Endothelial cell of umbilical vein (primary cell): ENCODE measurements around the gene ZNF77.

Source experiments
- EZH2 ChIP-seq: IDR thresholded peaks from 2 replicates; pipeline ENCODE4 v1.6.1; 2012; ENCODE audit warnings: borderline replicate concordance, low read depth, mild to moderate bottlenecking, moderate library complexity, low read length, inconsistent platforms; ENCODE audit not compliant: severe bottlenecking
- MYC ChIP-seq: IDR thresholded peaks from one replicate; pipeline ENCODE4 v1.6.1; 2011; ENCODE audit warnings: mild to moderate bottlenecking, low read depth, low read length
- POLR2A ChIP-seq: IDR thresholded peaks from 2 replicates; pipeline ENCODE4 v1.6.1; 2012; ENCODE audit warnings: low read depth, mild to moderate bottlenecking, control low read depth, low read length
- TF ChIP-seq, protein P1 (sequence below), 2 donors: IDR thresholded peaks; 1 replicate in 1 of 2; 2 replicates in 1 of 2; pipeline ENCODE4 v1.5.1; 2011; ENCODE audit warnings: low read length in 2 of 2, mild to moderate bottlenecking in 2 of 2, moderate library complexity in 2 of 2, control low read depth in 1 of 2, inconsistent platforms in 1 of 2, low read depth in 1 of 2; ENCODE audit not compliant: insufficient read depth in 1 of 2; ENCODE audit errors: extremely low read depth in 1 of 2

DNA sequence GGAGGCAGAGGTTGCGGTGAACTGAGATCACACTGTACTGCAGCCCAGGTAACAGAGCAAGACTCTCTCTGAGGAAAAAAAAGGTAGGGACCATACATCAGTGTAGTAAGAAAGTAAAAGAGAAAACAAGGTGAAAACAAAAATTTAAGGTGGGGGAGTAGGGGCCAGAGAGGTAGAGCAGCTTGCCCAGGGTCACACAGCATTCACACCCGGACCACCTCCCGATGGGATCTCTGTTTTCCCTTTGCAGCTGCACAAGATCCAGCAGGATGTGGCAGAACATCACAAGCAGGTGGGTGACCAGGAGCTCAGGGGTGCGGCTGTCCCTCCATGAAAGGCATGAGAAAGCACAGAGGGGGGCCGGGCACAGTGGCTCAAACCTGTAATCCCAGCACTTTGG, 37.1 kb upstream of the ZNF77 start:
- TF ChIP-seq POLR2A: no peak
- TF ChIP-seq, protein P1, sequence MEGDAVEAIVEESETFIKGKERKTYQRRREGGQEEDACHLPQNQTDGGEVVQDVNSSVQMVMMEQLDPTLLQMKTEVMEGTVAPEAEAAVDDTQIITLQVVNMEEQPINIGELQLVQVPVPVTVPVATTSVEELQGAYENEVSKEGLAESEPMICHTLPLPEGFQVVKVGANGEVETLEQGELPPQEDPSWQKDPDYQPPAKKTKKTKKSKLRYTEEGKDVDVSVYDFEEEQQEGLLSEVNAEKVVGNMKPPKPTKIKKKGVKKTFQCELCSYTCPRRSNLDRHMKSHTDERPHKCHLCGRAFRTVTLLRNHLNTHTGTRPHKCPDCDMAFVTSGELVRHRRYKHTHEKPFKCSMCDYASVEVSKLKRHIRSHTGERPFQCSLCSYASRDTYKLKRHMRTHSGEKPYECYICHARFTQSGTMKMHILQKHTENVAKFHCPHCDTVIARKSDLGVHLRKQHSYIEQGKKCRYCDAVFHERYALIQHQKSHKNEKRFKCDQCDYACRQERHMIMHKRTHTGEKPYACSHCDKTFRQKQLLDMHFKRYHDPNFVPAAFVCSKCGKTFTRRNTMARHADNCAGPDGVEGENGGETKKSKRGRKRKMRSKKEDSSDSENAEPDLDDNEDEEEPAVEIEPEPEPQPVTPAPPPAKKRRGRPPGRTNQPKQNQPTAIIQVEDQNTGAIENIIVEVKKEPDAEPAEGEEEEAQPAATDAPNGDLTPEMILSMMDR (IDR thresholded peaks at IDR 0.05; ENCODE audit: extremely low read depth in 1 of 2, insufficient read depth in 1 of 2, low read depth in 1 of 2, low read length in 2 of 2): no peak
- no peak for TF ChIP-seq EZH2
- TF ChIP-seq MYC: no peak
